OCI-LY1 (cell line): Measurements from ENCODE around the gene DNTT.
A peak's percentile ranks its signal among the peaks of the same experiment; 100 is the strongest.

Experiments used
- H2AFZ ChIP-seq: fragments of 200-600 bp; sonication (generic), shearing (Covaris generic); 2 replicates; pipeline ENCODE4 v1.6.0; 2014; ENCODE audit warnings: antibody characterized with exemption, mild to moderate bottlenecking, low read length
- H3F3A ChIP-seq: fragments of 200-600 bp; sonication (generic), shearing (Covaris generic); 2 replicates; pipeline ENCODE4 v1.6.0; 2014; ENCODE audit warnings: mild to moderate bottlenecking, antibody characterized with exemption, low read length, moderate library complexity; ENCODE audit not compliant: insufficient read depth
- H3K27ac ChIP-seq: fragments of 200-600 bp; sonication (generic); 2 replicates; pipeline ENCODE4 v1.5.1; 2014; ENCODE audit warnings: low read length, mixed run types, mild to moderate bottlenecking, low read depth; ENCODE audit not compliant: poor library complexity, severe bottlenecking
- H3K27me3 ChIP-seq: fragments of 200-600 bp; sonication (generic); 2 replicates; pipeline ENCODE4 v1.6.0; 2014; ENCODE audit warnings: antibody characterized with exemption, mild to moderate bottlenecking, low read length, moderate library complexity; ENCODE audit not compliant: insufficient read depth
- H3K36me3 ChIP-seq: fragments of 200-600 bp; sonication (generic); 2 replicates; pipeline ENCODE4 v1.6.1; 2014; ENCODE audit warnings: mild to moderate bottlenecking, antibody characterized with exemption, low read length, moderate library complexity, mixed read lengths; ENCODE audit not compliant: insufficient read depth
- H3K4me1 ChIP-seq: fragments of 200-600 bp; sonication (generic); 2 replicates; pipeline ENCODE4 v1.5.1; 2014; ENCODE audit warnings: mild to moderate bottlenecking, low read length, moderate library complexity; ENCODE audit not compliant: insufficient read depth, severe bottlenecking
- H3K4me2 ChIP-seq: fragments of 200-600 bp; sonication (generic), shearing (Covaris generic); 2 replicates; pipeline ENCODE4 v1.6.1; 2014; ENCODE audit warnings: low read length
- H3K4me3 ChIP-seq: fragments of 200-600 bp; sonication (generic); 2 replicates; pipeline ENCODE4 v1.5.1; 2014; ENCODE audit warnings: low read length, low read depth, mild to moderate bottlenecking, mixed read lengths; ENCODE audit not compliant: poor library complexity, severe bottlenecking
- H3K79me2 ChIP-seq: fragments of 200-600 bp; shearing (Covaris generic); 2 replicates; pipeline ENCODE4 v1.6.1; 2016; ENCODE audit warnings: mixed run types, low read length, mixed read lengths; ENCODE audit not compliant: insufficient read depth
- H3K9ac ChIP-seq: fragments of 200-600 bp; sonication (generic), shearing (Covaris generic); 2 replicates; pipeline ENCODE4 v1.6.1; 2014; ENCODE audit warnings: mild to moderate bottlenecking, low read length, mixed read lengths
- H3K9me2 ChIP-seq: fragments of 200-600 bp; sonication (generic), shearing (Covaris generic); 2 replicates; pipeline ENCODE4 v1.6.1; 2014; ENCODE audit warnings: low read depth, mild to moderate bottlenecking, low read length, mixed read lengths
- H3K9me3 ChIP-seq: fragments of 200-600 bp; shearing (Covaris generic); 2 replicates; pipeline ENCODE4 v1.6.1; 2014; ENCODE audit warnings: low read length, mixed read lengths
- H4K20me1 ChIP-seq: fragments of 200-600 bp; sonication (generic), shearing (Covaris generic); 2 replicates; pipeline ENCODE4 v1.6.0; 2016; ENCODE audit warnings: mild to moderate bottlenecking, low read length; ENCODE audit not compliant: insufficient read depth
- CTCF ChIP-seq: fragments of 200-600 bp; sonication (generic), shearing (Covaris generic); IDR thresholded peaks from 2 replicates; pipeline ENCODE4 v1.5.1; 2017; ENCODE audit warnings: mild to moderate bottlenecking, antibody characterized with exemption, low read length, moderate library complexity, mixed read lengths
- EZH2 ChIP-seq: fragments of 200-600 bp; sonication (generic), shearing (Covaris generic); IDR thresholded peaks from 2 replicates; pipeline ENCODE4 v1.8.0; 2017; ENCODE audit warnings: borderline replicate concordance, mixed run types, mild to moderate bottlenecking, antibody characterized with exemption, low read length, moderate library complexity, mixed read lengths

DNTT gene

GRCh38 chr10:96267234-96267705 lies 37.0 kb upstream of the DNTT start:
- H3K4me1 ChIP-seq = peaks cover 78% of the 10 kb centered on the region
- H3K27ac ChIP-seq = peak overlapping the region; percentile 50
- no peaks in the 10 kb centered on the region for H3K27me3 ChIP-seq
- no peak overlapping the region for H2AFZ ChIP-seq
- no peak for TF ChIP-seq EZH2
- TF ChIP-seq CTCF = no peak
- H3K9ac ChIP-seq = peak overlapping the region; percentile 96; the same call in 1 of the 2 replicates
- peak overlapping the region; percentile 88 for H3K4me3 ChIP-seq
- no peaks in the 10 kb centered on the region for H3K9me2 ChIP-seq
- 0 out of 2 replicates have a peak, but pooled peaks cover 3% of the 10 kb centered on the region for H3F3A ChIP-seq
- peaks cover 88% of the 10 kb centered on the region for H3K79me2 ChIP-seq
- H3K36me3 ChIP-seq = peaks cover 66% of the 10 kb centered on the region
- H3K4me2 ChIP-seq = peak overlapping the region; percentile 99
- no peaks in the 10 kb centered on the region for H3K9me3 ChIP-seq
- H4K20me1 ChIP-seq = no peaks in the 10 kb centered on the region

GRCh38 chr10:96268341-96268909 lies 35.8 kb upstream of the DNTT start:
- peak overlapping the region; percentile 46 for H3K27ac ChIP-seq
- no peaks in the 10 kb centered on the region for H3K9me3 ChIP-seq
- 0 out of 2 replicates have a peak, but pooled peaks cover 3% of the 10 kb centered on the region for H3F3A ChIP-seq
- no peaks in the 10 kb centered on the region for H4K20me1 ChIP-seq
- peaks cover 56% of the 10 kb centered on the region for H3K36me3 ChIP-seq
- H2AFZ ChIP-seq = no peak overlapping the region
- peak overlapping the region; percentile 96 for H3K9ac ChIP-seq
- H3K27me3 ChIP-seq = no peaks in the 10 kb centered on the region
- H3K9me2 ChIP-seq = no peaks in the 10 kb centered on the region
- H3K4me1 ChIP-seq = peaks cover 76% of the 10 kb centered on the region
- H3K79me2 ChIP-seq = peaks cover 76% of the 10 kb centered on the region
- TF ChIP-seq CTCF (no peak), EZH2 (no peak)
- peak overlapping the region; percentile 88 for H3K4me3 ChIP-seq
- H3K4me2 ChIP-seq = peak overlapping the region; percentile 99

- peak overlapping the region; percentile 100 for H3K27ac ChIP-seq
Measured at GRCh38 chr10:96269438-96270300, 34.6 kb upstream of the DNTT start.

More at GRCh38 chr10:96269438-96270300, 34.6 kb upstream of the DNTT start:
- Histone ChIP-seq H3F3A (peaks cover 8% of the 10 kb centered on the region; the same call in 1 of the 2 replicates), H3K9me3 (no peaks in the 10 kb centered on the region), H3K79me2 (peaks cover 64% of the 10 kb centered on the region), H3K4me3 (peak overlapping the region; percentile 88), H3K9me2 (no peaks in the 10 kb centered on the region), H3K36me3 (peaks cover 44% of the 10 kb centered on the region), H3K27me3 (no peaks in the 10 kb centered on the region), H3K4me1 (peaks cover 73% of the 10 kb centered on the region), H3K9ac (peak overlapping the region; percentile 96), H2AFZ (no peak overlapping the region), H3K4me2 (peak overlapping the region; percentile 99), H4K20me1 (no peaks in the 10 kb centered on the region)
- TF ChIP-seq EZH2 (no peak), CTCF (no peak)
